Measurements from ENCODE around the gene ADGRG7. TPM values are rescaled to one million over a fixed set of nuclear protein-coding genes. Genes with fewer than 3 reads are reported as not detected.

The ADGRG7 gene
- total and polyA plus RNA-seq, 9 of the 15 experiments (the other 6 are each of a cell fraction or from before 2014, with no cell fraction given): 0.03 TPM; not detected in 7

DNA sequence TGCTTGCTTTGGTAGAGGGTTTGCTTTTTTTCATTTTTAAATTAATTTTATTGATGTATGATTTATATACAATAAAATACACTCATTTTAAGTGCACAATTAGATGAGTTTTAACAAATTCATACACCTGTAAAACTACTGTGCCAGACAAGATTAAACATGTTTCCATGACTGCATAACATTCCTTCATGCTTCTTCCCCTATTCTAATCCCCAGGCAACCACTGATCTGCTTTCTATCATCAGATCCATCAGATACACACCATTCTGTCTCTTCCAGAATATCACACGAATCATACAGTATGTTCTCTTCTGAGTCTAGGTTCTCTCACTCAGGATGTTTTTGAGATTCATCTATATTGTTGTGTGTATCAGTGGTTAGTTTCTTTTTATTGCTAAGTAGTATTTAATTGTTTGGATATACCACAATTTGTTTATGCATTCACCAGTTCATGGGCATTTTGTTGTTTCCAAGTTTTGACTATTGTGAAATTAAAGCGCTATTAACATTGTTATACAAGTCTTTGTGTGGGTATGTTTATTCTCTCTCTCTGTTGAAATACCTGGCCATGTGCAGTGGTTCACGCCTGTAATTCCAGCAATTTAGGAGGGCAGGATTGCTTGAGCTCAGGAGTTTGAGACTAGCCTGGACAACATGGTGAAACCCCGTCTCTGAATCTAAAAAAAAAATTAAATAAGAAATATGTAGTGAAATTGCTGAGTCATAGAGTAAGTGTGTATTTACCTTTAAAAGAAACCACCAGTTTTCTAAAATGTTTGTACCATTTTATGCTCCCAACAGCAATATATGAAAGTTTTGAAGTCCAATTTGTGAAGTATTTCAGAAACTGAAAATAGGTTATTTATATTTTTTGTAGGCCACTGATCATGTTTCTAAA lies 92.9 kb downstream of the ADGRG7 start (continued):
- no peak for TF ChIP-seq ZNF407 (IDR thresholded peaks at IDR 0.05; ENCODE audit: low read depth)
- TF ChIP-seq RFX1 (IDR thresholded peaks at IDR 0.05): peak; percentile 20; the same call in 1 of the 2 replicates
- TF ChIP-seq CEBPB (tag; IDR thresholded peaks at IDR 0.05): peak; percentile 58
- TF ChIP-seq ZNF592 (IDR thresholded peaks at IDR 0.05): 0 out of 2 replicates have a peak, but pooled peaks have one; percentile 30
- peak; percentile 82 for TF ChIP-seq NFE2 (IDR thresholded peaks at IDR 0.05; ENCODE audit: low read depth)
- TF ChIP-seq ELK3 (CRISPR knock-in tag; IDR thresholded peaks at IDR 0.05): no peak
- peak; percentile 96 for TF ChIP-seq MAFG (tag; conservative IDR thresholded peaks at IDR 0.05)
- TF ChIP-seq ZNF184 (CRISPR knock-in tag; IDR thresholded peaks at IDR 0.05): no peak
